Activated CD8-positive, alpha-beta T cell treated with anti-CD3 and anti-CD28 coated beads for 36 hours (primary cell): ENCODE results near the gene SLC1A1. TPM values are rescaled to one million over a fixed set of nuclear protein-coding genes. Genes with fewer than 3 reads are reported as not detected.
A peak's percentile ranks its signal among the peaks of the same experiment; 100 is the strongest.
"Not testable (repeated sequence)": the region's sequence is repeated elsewhere in the genome, so short reads cannot be mapped to it uniquely, and the experiment has no call there.

Source experiments
- ATAC-seq: fragments of 200-7000 bp; cut with Tn5 transposase; one replicate; pipeline ENCODE4 v1.10.0; 2021; ENCODE audit warnings: mild to moderate bottlenecking, moderate library complexity
- CTCF ChIA-PET: fragments of 350-600 bp; sonication (Branson Sonifier 250); formaldehyde crosslinking; loops from one replicate; lab custom pipeline; 2021; ENCODE audit warnings: antibody characterized with exemption; lab: Charles Lee
- POLR2A ChIA-PET: fragments of 350-600 bp; sonication (Branson Sonifier 250); formaldehyde crosslinking; loops from one replicate; lab custom pipeline; 2021; ENCODE audit warnings: antibody characterized with exemption; lab: Charles Lee
- DNase-seq: peaks from one replicate; pipeline ENCODE4 v3.0.0-alpha.2; 2020
- H3K27ac Mint-ChIP-seq: one replicate; pipeline ENCODE4 v1.8.0; 2021; ENCODE audit warnings: mild to moderate bottlenecking, mixed read lengths
- H3K27me3 Mint-ChIP-seq: one replicate; pipeline ENCODE4 v1.8.0; 2021; ENCODE audit warnings: mixed read lengths
- H3K36me3 Mint-ChIP-seq: one replicate; pipeline ENCODE4 v1.8.0; 2021; ENCODE audit warnings: low read depth, mixed read lengths
- H3K4me1 Mint-ChIP-seq: one replicate; pipeline ENCODE4 v1.8.0; 2021; ENCODE audit warnings: low read depth, mixed read lengths
- H3K4me3 Mint-ChIP-seq: one replicate; pipeline ENCODE4 v1.8.0; 2021; ENCODE audit warnings: mild to moderate bottlenecking, moderate library complexity, mixed read lengths
- H3K9me3 Mint-ChIP-seq: one replicate; pipeline ENCODE4 v1.8.0; 2021; ENCODE audit warnings: mixed read lengths
- intact Hi-C: fragments of 100-400 bp; cut with micrococcal nuclease; formaldehyde crosslinking; loops from one replicate; pipeline ENCODE4 v1.10.0; 2022
- total RNA-seq, 2 experiments: library from RNA; stranded (reverse); gene quantifications; one replicate each; pipeline ENCODE4 v1.2.3, GENCODE V29; 2021
- TF ChIP-seq, protein P1 (sequence below): fragments of 200-600 bp; IDR thresholded peaks from one replicate; pipeline ENCODE4 v1.8.0; 2022; ENCODE audit warnings: antibody characterized with exemption, mild to moderate bottlenecking

The SLC1A1 gene
- total RNA-seq, 2 experiments from 2014 or later, result 0.09 to 0.29 TPM

DNA sequence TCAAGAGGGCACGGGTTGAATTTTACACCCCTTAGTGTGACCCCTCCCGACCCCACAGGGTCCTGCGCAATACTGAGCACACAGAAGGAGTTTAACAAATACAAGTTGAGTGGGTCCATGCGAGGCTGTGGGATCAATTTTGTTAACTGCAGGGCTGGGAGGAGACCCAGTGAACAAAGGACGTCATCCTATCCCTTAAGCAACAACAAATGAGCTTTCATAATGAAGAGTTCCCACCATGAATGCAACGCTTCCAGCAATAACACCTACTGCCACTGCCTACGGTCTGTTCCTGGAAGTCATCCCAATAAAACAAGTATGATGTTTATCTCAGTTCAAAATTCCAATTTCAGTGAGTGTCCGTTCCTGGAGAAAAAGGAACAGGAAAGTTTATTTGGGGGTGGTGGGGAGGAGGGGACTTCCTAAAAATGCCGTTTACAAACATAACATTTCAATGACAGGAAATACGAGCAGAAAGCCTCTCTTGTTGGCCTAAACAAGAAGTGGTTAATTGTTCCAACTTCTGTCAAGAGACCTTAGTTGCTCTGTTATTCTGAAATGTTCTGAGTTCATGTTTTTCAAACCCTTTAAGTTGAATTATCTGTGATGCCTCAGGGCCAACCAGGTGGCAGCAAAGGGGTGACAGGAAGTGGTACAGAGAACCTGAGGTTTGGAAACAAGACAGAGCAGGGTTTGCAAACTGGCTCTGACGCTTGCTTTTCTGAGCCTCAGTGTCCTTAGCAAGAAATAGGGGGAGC, 106.1 kb downstream of the SLC1A1 start:
- Mint-ChIP-seq H3K27ac (peak overlapping the region; percentile 84), H3K4me1 (peaks cover 37% of the 10 kb centered on the region), H3K36me3 (no peaks in the 10 kb centered on the region), H3K4me3 (no peak overlapping the region), H3K9me3 (no peaks in the 10 kb centered on the region), H3K27me3 (no peaks in the 10 kb centered on the region)
- ChIA-PET CTCF (interaction anchor here (1.3 kb wide), 1 partner anchor 8 kb away, joined by 4 read pairs; no protein-coding TSS in a partner anchor), POLR2A (no interaction called here)
- intact Hi-C loops, result no loop called here
- TF ChIP-seq, protein P1, sequence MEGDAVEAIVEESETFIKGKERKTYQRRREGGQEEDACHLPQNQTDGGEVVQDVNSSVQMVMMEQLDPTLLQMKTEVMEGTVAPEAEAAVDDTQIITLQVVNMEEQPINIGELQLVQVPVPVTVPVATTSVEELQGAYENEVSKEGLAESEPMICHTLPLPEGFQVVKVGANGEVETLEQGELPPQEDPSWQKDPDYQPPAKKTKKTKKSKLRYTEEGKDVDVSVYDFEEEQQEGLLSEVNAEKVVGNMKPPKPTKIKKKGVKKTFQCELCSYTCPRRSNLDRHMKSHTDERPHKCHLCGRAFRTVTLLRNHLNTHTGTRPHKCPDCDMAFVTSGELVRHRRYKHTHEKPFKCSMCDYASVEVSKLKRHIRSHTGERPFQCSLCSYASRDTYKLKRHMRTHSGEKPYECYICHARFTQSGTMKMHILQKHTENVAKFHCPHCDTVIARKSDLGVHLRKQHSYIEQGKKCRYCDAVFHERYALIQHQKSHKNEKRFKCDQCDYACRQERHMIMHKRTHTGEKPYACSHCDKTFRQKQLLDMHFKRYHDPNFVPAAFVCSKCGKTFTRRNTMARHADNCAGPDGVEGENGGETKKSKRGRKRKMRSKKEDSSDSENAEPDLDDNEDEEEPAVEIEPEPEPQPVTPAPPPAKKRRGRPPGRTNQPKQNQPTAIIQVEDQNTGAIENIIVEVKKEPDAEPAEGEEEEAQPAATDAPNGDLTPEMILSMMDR, result no peak
- ATAC-seq, result peak; percentile 88
- DNase-seq, result peak; percentile 76

DNA sequence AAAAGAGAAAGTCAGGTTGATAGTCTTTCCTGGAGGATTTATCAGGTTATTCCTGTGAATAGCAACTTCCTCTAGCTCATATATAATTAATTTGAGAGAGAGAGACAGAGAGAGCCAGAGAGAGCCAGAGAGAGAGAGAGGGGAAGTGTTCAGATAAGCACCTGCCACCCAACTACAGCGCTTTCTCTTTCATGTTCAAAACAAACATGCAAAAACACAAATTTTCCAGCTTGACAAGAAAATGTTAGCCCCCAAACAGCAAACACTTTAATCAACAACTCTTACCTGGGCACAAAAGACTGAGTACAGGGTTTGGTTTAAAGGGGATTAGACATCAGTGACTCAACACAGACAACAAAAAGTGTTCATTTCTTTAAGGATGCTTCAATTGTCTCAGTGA, 110.1 kb downstream of the SLC1A1 start:
- Mint-ChIP-seq H3K4me3 (no peak overlapping the region), H3K9me3 (peaks cover 7% of the 10 kb centered on the region), H3K4me1 (peaks cover 36% of the 10 kb centered on the region), H3K27me3 (no peaks in the 10 kb centered on the region), H3K36me3 (no peaks in the 10 kb centered on the region), H3K27ac (peak overlapping the region; percentile 59)
- ChIA-PET POLR2A (interaction anchor here (1.2 kb wide), 1 partner anchor 66 kb away, joined by 3 read pairs; the partner anchor contains the start of gene SPATA6L), CTCF (interaction anchor here (0.7 to 1.5 kb wide), 8 partner anchors 9 to 234 kb away, joined by 3 to 5 read pairs (median 4); no protein-coding TSS in a partner anchor)
- ATAC-seq (no peak), DNase-seq (no peak)
- TF ChIP-seq, protein P1, result no peak
- intact Hi-C loops, result loop anchor here (10.0 kb wide), 1 partner anchor 144 kb away; the partner anchor contains the start of gene AK3

DNA sequence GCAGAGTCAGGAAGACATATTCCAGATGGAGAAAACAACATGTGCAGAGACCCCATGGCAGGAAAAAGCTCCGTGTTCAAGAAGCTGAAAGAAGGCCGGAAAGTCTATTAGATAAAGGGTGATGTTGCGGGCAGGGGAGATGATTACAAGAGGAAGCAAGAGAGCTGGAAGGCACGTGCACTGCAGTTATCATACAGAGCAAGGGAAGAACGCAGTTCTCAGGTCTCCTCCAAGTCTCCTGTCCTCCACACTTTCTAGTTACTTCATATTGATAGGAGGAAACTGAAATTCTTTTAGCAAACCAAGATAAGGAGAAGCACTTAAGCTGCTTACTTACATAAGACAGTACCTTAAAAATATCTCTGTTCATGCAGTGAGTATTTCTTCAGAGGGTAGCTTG, 113.6 kb downstream of the SLC1A1 start:
- TF ChIP-seq, protein P1, result no peak
- intact Hi-C loops, result loop anchor here (10.0 kb wide), 1 partner anchor 141 kb away; the partner anchor contains the start of gene AK3
- H3K27ac Mint-ChIP-seq, result no peak overlapping the region
- peaks cover 20% of the 10 kb centered on the region for H3K4me1 Mint-ChIP-seq
- CTCF ChIA-PET, result interaction anchor here (0.7 to 2.5 kb wide), 13 partner anchors 10 to 1442 kb away, joined by 3 to 12 read pairs (median 3); partner anchors contain the start of genes AK3 and SPATA6L
- POLR2A ChIA-PET, result no interaction called here
- no peak for ATAC-seq
- no peaks in the 10 kb centered on the region for H3K36me3 Mint-ChIP-seq
- no peaks in the 10 kb centered on the region for H3K27me3 Mint-ChIP-seq
- peaks cover 7% of the 10 kb centered on the region for H3K9me3 Mint-ChIP-seq
- H3K4me3 Mint-ChIP-seq, result no peak overlapping the region
- DNase-seq, result no peak

DNA sequence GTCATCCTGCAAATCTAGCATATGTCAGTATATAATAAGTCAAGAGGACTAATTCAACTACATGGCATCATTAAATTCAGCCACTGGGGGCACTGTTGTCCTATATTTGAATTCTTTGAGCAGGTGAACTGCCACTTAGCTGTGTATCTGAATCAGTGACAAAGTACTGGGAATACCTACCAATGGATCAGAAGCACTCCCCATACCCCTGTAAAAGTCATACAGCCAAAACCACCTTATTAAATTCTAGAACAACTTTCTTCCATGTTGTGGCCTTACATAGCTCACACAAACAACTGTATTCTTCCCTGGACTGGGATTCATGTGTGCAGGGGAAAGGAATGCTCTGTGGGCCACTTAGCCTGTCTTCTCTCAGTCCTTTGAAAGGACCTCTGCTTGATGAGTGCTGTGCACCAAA, 114.4 kb downstream of the SLC1A1 start:
- ATAC-seq, result peak; percentile 93
- Mint-ChIP-seq H3K27ac (no peak overlapping the region), H3K27me3 (no peaks in the 10 kb centered on the region), H3K4me3 (no peak overlapping the region), H3K36me3 (no peaks in the 10 kb centered on the region), H3K9me3 (peaks cover 7% of the 10 kb centered on the region), H3K4me1 (peaks cover 20% of the 10 kb centered on the region)
- POLR2A ChIA-PET, result no interaction called here
- TF ChIP-seq, protein P1, result peak; percentile 76
- intact Hi-C loops, result loop anchor here (10.0 kb wide), 1 partner anchor 140 kb away; the partner anchor contains the start of gene AK3
- CTCF ChIA-PET, result interaction anchor here (0.6 to 2.5 kb wide), 27 partner anchors 9 to 581 kb away, joined by 3 to 12 read pairs (median 3); partner anchors contain the start of genes AK3, INSL6 and SPATA6L
- DNase-seq, result peak; percentile 85

DNA sequence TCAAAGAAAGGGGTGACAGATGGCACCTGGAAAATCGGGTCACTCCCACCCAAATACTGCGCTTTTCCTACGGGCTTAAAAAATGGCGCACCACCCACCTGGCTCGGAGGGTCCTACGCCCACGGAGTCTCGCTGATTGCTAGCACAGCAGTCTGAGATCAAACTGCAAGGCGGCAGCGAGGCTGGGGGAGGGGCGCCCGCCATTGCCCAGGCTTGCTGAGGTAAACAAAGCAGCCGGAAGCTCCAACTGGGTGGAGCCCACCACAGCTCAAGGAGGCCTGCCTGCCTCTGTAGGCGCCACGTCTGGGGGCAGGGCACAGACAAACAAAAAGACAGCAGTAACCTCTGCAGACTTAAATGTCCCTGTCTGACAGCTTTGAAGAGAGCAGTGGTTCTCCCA, 115.8 kb downstream of the SLC1A1 start:
- ATAC-seq, H3K4me1 Mint-ChIP-seq, CTCF ChIA-PET, H3K9me3 Mint-ChIP-seq, H3K27ac Mint-ChIP-seq, H3K27me3 Mint-ChIP-seq, POLR2A ChIA-PET, H3K36me3 Mint-ChIP-seq, H3K4me3 Mint-ChIP-seq: not testable (repeated sequence)
- intact Hi-C loops, result loop anchor here (10.0 kb wide), 1 partner anchor 139 kb away; the partner anchor contains the start of gene AK3
- DNase-seq, result peak; percentile 62
